Neural cell (in vitro differentiated cells): ENCODE measurements around the gene PROX1. TPM values are rescaled to one million over a fixed set of nuclear protein-coding genes. Genes with fewer than 3 reads are reported as not detected.

Experiments used
- H2AFZ ChIP-seq: fragments of 200-600, 300-800 bp; sonication (generic), shearing (Covaris generic); 2 replicates; pipeline ENCODE4 v1.6.0; 2014; ENCODE audit warnings: low read depth, mild to moderate bottlenecking, antibody characterized with exemption, low read length, moderate library complexity
- H3F3A ChIP-seq: fragments of 200-600 bp; shearing (Covaris generic); 2 replicates; pipeline ENCODE4 v1.6.1; 2016; ENCODE audit warnings: mild to moderate bottlenecking, moderate library complexity, mixed read lengths, antibody characterized with exemption, low read length; ENCODE audit not compliant: insufficient read depth, poor library complexity, severe bottlenecking
- H3K27ac ChIP-seq: fragments of 200-600, 300-800 bp; sonication (generic), shearing (Covaris generic); 2 replicates; pipeline ENCODE4 v1.5.1; 2014; ENCODE audit warnings: mild to moderate bottlenecking, low read length, moderate library complexity
- H3K27me3 ChIP-seq: fragments of 300-800, 200-600 bp; sonication (generic), shearing (Covaris generic); 2 replicates; pipeline ENCODE4 v1.6.0; 2014; ENCODE audit warnings: mild to moderate bottlenecking, low read depth, low read length, moderate library complexity; ENCODE audit not compliant: insufficient read depth
- H3K36me3 ChIP-seq: fragments of 300-800, 200-600 bp; sonication (generic), shearing (Covaris generic); 2 replicates; pipeline ENCODE4 v1.5.1; 2014; ENCODE audit warnings: mild to moderate bottlenecking, antibody characterized with exemption, low read length, moderate library complexity; ENCODE audit not compliant: insufficient read depth
- H3K4me2 ChIP-seq: fragments of 300-800, 200-600 bp; sonication (generic), shearing (Covaris generic); 2 replicates; pipeline ENCODE4 v1.6.0; 2014; ENCODE audit warnings: mild to moderate bottlenecking, low read length
- H3K4me3 ChIP-seq: fragments of 300-800, 200-600 bp; sonication (generic), shearing (Covaris generic); 2 replicates; pipeline ENCODE4 v1.5.1; 2014; ENCODE audit warnings: mild to moderate bottlenecking, low read length, moderate library complexity
- H3K79me2 ChIP-seq: fragments of 200-600 bp; shearing (Covaris generic); replicated peaks from 2 replicates; pipeline ENCODE4 v1.6.0; 2014; ENCODE audit warnings: mild to moderate bottlenecking, low read length, moderate library complexity; ENCODE audit not compliant: insufficient read depth
- H3K9ac ChIP-seq: fragments of 300-800, 200-600 bp; sonication (generic), shearing (Covaris generic); 2 replicates; pipeline ENCODE4 v1.6.1; 2016; ENCODE audit warnings: mild to moderate bottlenecking, low read length, mixed read lengths
- H3K9me2 ChIP-seq: fragments of 200-600 bp; shearing (Covaris generic); 2 replicates; pipeline ENCODE4 v1.6.1; 2016; ENCODE audit warnings: mild to moderate bottlenecking, low read length, mixed read lengths; ENCODE audit not compliant: insufficient read depth
- H3K9me3 ChIP-seq: fragments of 200-600, 300-800 bp; sonication (generic), shearing (Covaris generic); 2 replicates; pipeline ENCODE4 v1.6.1; 2016; ENCODE audit warnings: mild to moderate bottlenecking, mixed run types, low read length, moderate library complexity, mixed read lengths
- H4K20me1 ChIP-seq: fragments of 200-600 bp; shearing (Covaris generic); 2 replicates; pipeline ENCODE4 v1.6.1; 2016; ENCODE audit warnings: mild to moderate bottlenecking, mixed run types; ENCODE audit not compliant: insufficient read depth
- EP300 ChIP-seq: fragments of 450-650 bp; conservative IDR thresholded peaks from 2 replicates; pipeline ENCODE4 v1.6.1; 2014; ENCODE audit warnings: antibody characterized with exemption, mild to moderate bottlenecking, moderate library complexity; ENCODE audit not compliant: poor library complexity, severe bottlenecking
- EZH2 ChIP-seq: fragments of 200-600, 300-800 bp; shearing (Covaris generic), sonication (generic); IDR thresholded peaks from 2 replicates; pipeline ENCODE4 v1.6.1; 2014; ENCODE audit warnings: antibody characterized with exemption, low read length, borderline replicate concordance, mild to moderate bottlenecking; ENCODE audit not compliant: insufficient read depth, poor library complexity, severe bottlenecking
- MXI1 ChIP-seq: fragments of 450-650 bp; conservative IDR thresholded peaks from 2 replicates; pipeline ENCODE4 v1.6.1; 2014; ENCODE audit warnings: antibody characterized with exemption, mild to moderate bottlenecking; ENCODE audit not compliant: poor library complexity, severe bottlenecking
- POLR2AphosphoS5 ChIP-seq: IDR thresholded peaks from 2 replicates; pipeline ENCODE4 v1.6.1; 2012
- RAD21 ChIP-seq: fragments of 450-650 bp; conservative IDR thresholded peaks from 2 replicates; pipeline ENCODE4 v1.6.1; 2014; ENCODE audit warnings: antibody characterized with exemption, mild to moderate bottlenecking, moderate library complexity
- SMC3 ChIP-seq: fragments of 450-650 bp; conservative IDR thresholded peaks from 2 replicates; pipeline ENCODE4 v1.6.1; 2014; ENCODE audit warnings: antibody characterized with exemption, mild to moderate bottlenecking, moderate library complexity; ENCODE audit not compliant: poor library complexity
- TAF1 ChIP-seq: IDR thresholded peaks from 2 replicates; pipeline ENCODE4 v1.6.1; 2012; ENCODE audit warnings: low read depth
- polyA plus RNA-seq: library from polyadenylated mRNA; depleted of rRNA; stranded (reverse); fragments of >200 nt; gene quantifications from 2 replicates; pipeline ENCODE4 v1.2.3, GENCODE V29; 2014
- TF ChIP-seq, protein P1 (sequence below): fragments of 450-650 bp; IDR thresholded peaks from 2 replicates; pipeline ENCODE4 v1.5.1; 2014; ENCODE audit warnings: antibody characterized with exemption, mild to moderate bottlenecking, moderate library complexity; ENCODE audit not compliant: poor library complexity, severe bottlenecking
- TF ChIP-seq, protein P2 (sequence below): IDR thresholded peaks from 2 replicates; pipeline ENCODE4 v1.6.1; 2012; ENCODE audit warnings: borderline replicate concordance

The PROX1 gene
- polyA plus RNA-seq, 1 donor from 2014 or later: 1.0 TPM

DNA sequence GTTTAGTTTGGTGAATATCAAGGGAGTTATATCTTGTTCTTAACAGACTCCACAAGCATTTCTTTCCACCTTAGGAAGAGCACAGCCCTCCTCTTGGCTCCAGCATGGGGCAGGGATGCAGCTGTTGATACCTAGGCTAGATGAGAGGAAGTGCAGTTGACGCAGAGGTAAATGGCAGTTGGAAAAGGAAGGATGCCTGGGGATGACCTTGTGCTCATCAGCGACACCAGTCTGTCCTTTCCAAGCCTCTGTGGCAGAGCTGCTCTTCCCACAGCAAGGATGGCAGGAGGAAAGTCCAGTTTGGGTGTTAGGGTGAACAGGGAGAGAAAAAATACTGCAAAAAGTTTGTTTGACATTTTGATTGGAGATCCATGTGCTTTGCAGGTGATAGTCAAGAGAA, 6.2 kb downstream of the PROX1 start:
- no peak overlapping the region for H2AFZ ChIP-seq
- H3K4me2 ChIP-seq: no peak overlapping the region
- H3K79me2 ChIP-seq: no peaks in the 10 kb centered on the region

DNA sequence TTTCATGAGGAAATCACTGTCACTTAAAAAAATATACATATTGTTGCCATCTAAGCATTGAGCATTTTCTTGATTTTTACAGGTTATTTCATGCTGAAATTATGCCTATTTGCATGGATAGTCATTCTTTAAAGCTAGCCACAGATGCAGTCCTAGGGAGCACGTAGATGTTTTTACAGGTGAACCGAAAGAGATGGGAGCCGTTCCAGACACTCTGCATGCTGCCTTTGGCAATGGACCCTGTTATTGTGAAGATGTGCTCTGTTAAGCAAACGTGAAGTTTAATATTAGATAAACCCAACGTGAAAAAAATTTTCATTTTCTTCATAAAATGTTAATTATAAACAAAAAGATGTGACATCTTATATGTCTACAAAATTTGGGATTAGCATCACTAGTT, 7.1 kb downstream of the PROX1 start:
- Histone ChIP-seq H3K9me3 (no peaks in the 10 kb centered on the region), H3K27me3 (peaks cover 37% of the 10 kb centered on the region), H3K36me3 (no peaks in the 10 kb centered on the region), H3K79me2 (no peaks in the 10 kb centered on the region), H4K20me1 (no peaks in the 10 kb centered on the region), H3K9me2 (no peaks in the 10 kb centered on the region), H2AFZ (no peak overlapping the region), H3K4me2 (no peak overlapping the region), H3K4me3 (no peak overlapping the region), H3K9ac (no peak overlapping the region), H3F3A (no peaks in the 10 kb centered on the region), H3K27ac (no peak overlapping the region)
- TF ChIP-seq SMC3 (no peak), TAF1 (no peak)

More for the DNA sequence above, 6.2 kb downstream of the PROX1 start:
- Histone ChIP-seq H3K9me3 (no peaks in the 10 kb centered on the region), H3F3A (no peaks in the 10 kb centered on the region), H4K20me1 (no peaks in the 10 kb centered on the region), H3K36me3 (no peaks in the 10 kb centered on the region), H3K9me2 (no peaks in the 10 kb centered on the region), H3K27ac (no peak overlapping the region), H3K9ac (no peak overlapping the region), H3K4me3 (no peak overlapping the region), H3K27me3 (peaks cover 47% of the 10 kb centered on the region)
- TF ChIP-seq TAF1 (no peak), POLR2AphosphoS5 (no peak), MXI1 (no peak), RAD21 (no peak), EP300 (no peak)
- TF ChIP-seq, protein P1, sequence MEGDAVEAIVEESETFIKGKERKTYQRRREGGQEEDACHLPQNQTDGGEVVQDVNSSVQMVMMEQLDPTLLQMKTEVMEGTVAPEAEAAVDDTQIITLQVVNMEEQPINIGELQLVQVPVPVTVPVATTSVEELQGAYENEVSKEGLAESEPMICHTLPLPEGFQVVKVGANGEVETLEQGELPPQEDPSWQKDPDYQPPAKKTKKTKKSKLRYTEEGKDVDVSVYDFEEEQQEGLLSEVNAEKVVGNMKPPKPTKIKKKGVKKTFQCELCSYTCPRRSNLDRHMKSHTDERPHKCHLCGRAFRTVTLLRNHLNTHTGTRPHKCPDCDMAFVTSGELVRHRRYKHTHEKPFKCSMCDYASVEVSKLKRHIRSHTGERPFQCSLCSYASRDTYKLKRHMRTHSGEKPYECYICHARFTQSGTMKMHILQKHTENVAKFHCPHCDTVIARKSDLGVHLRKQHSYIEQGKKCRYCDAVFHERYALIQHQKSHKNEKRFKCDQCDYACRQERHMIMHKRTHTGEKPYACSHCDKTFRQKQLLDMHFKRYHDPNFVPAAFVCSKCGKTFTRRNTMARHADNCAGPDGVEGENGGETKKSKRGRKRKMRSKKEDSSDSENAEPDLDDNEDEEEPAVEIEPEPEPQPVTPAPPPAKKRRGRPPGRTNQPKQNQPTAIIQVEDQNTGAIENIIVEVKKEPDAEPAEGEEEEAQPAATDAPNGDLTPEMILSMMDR: no peak

DNA sequence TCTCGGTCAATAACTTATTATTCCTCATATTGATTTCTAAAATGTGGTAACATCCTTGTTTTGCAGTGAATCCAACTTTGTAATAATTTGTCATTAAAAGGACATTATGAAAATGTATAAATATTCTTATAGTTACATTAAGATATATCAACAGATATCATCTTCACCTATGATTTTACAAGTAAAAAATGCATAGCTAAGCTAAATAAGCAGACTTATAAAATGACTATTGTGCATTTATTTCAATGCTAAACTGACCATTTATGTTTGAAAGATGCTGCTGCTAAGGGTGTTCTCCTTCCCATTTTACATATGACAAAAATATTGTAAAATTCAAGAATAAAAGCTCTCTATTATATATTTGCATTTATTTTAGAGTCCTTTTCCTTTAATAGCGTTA, 7.8 kb downstream of the PROX1 start:
- Histone ChIP-seq H4K20me1 (no peaks in the 10 kb centered on the region), H3K27ac (no peak overlapping the region), H3K9me3 (no peaks in the 10 kb centered on the region), H3K36me3 (no peaks in the 10 kb centered on the region), H3K79me2 (no peaks in the 10 kb centered on the region), H2AFZ (no peak overlapping the region), H3K9me2 (no peaks in the 10 kb centered on the region), H3K9ac (no peak overlapping the region), H3K27me3 (peaks cover 30% of the 10 kb centered on the region), H3K4me2 (no peak overlapping the region), H3F3A (no peaks in the 10 kb centered on the region), H3K4me3 (no peak overlapping the region)
- TF ChIP-seq POLR2AphosphoS5 (no peak), SMC3 (no peak), EP300 (no peak), EZH2 (no peak), RAD21 (no peak), TAF1 (no peak), MXI1 (no peak)
- TF ChIP-seq, protein P2, sequence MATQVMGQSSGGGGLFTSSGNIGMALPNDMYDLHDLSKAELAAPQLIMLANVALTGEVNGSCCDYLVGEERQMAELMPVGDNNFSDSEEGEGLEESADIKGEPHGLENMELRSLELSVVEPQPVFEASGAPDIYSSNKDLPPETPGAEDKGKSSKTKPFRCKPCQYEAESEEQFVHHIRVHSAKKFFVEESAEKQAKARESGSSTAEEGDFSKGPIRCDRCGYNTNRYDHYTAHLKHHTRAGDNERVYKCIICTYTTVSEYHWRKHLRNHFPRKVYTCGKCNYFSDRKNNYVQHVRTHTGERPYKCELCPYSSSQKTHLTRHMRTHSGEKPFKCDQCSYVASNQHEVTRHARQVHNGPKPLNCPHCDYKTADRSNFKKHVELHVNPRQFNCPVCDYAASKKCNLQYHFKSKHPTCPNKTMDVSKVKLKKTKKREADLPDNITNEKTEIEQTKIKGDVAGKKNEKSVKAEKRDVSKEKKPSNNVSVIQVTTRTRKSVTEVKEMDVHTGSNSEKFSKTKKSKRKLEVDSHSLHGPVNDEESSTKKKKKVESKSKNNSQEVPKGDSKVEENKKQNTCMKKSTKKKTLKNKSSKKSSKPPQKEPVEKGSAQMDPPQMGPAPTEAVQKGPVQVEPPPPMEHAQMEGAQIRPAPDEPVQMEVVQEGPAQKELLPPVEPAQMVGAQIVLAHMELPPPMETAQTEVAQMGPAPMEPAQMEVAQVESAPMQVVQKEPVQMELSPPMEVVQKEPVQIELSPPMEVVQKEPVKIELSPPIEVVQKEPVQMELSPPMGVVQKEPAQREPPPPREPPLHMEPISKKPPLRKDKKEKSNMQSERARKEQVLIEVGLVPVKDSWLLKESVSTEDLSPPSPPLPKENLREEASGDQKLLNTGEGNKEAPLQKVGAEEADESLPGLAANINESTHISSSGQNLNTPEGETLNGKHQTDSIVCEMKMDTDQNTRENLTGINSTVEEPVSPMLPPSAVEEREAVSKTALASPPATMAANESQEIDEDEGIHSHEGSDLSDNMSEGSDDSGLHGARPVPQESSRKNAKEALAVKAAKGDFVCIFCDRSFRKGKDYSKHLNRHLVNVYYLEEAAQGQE: no peak
- TF ChIP-seq, protein P1: no peak
